NCI-H524 (cell line): ENCODE results near the gene KLHL2.
"Not testable (repeated sequence)": the region's sequence is repeated elsewhere in the genome, so short reads cannot be mapped to it uniquely, and the experiment has no call there.

Experiments
- DNase-seq, 2 experiments: peaks; one replicate each; lab custom pipeline; 2025; lab: John Stamatoyannopoulos, UW

Gene KLHL2

DNA sequence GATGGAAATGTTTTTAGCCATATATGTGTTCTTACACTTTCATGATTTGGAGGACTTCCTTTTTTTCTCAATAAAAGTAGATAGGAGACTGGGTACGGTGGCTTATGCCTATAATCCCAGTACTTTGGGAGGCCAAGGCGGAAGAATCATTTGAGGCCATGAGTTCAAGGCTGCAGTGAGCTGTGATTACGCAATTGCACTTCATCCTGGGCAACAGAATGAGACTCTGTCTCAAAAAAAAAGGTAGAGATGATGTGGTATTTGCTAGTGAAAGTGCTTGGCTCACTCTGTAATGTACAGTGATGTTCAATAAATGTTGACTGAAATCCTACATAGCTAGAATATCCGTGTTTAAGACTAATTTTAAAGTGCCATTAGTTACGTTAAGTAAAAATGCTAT is 27.4 kb downstream of the KLHL2 start:
- no peak for DNase-seq

DNA sequence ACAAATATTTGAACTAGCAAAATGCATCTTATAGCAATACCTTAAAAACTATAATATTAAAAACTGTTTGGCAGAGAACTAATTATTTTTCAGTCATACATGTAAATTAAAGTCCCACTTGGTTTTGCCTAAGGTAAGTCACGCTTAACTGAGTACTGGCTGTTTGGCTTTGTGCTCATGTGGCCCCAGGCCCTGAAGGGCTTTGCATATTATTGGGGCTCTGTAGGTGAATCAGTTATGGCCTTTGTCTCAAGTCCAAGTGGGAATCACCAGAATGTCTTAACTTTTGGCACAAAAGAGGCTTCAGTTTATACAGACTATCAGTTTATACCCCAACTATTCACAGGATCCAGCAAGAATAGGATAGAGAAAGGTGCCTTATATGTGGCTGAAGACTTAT is 29.5 kb downstream of the KLHL2 start:
- not testable (repeated sequence) for DNase-seq

DNA sequence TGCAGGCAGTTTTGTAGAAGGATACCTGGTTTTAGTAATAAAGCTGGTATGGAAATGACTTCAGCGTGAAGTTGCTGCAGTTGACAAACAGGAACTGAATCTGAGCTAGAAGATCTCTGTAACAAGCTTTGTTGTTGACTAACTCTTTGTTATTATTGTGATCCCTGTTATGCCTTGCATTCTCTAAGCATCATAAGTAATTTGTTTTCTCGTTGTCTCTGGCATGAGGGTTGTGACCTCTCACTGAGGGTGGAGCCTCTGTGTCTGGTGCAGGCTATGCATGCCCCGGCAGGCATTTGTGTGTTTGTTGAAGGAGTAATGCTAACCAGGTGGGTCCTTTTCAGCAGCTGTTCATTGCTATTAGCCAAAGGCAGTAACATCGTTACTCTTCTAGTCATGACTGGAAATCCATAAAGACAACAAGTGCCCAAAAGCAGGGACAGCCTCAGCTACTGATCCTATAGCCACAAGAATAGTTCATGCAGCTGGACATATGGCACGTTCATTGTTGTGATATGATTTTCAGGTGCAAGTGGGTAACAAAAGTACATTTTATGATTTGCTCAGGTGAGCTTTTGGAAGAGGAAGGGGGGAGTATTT is 30.8 kb downstream of the KLHL2 start:
- peak in 1 of 2 experiments; percentile 16 for DNase-seq

DNA sequence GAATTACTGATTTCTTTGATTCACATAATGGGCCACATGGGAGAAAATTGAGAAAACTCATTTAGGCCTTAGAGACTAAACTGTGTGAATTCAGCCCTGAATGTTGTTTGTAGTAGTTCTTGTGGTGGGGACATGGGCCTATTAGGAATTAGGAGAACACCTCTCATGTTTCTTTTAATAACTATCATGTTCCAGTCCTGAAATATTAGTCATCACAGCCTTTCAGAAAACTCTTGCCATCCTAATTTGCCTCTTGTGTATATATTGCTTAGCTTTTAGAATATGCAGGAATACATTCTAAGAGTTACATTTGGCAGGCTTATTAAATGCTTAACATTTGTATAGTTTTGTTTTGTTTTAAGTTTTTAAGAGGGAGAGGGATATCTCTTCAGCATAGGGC is 33.4 kb downstream of the KLHL2 start:
- not testable (repeated sequence) for DNase-seq

DNA sequence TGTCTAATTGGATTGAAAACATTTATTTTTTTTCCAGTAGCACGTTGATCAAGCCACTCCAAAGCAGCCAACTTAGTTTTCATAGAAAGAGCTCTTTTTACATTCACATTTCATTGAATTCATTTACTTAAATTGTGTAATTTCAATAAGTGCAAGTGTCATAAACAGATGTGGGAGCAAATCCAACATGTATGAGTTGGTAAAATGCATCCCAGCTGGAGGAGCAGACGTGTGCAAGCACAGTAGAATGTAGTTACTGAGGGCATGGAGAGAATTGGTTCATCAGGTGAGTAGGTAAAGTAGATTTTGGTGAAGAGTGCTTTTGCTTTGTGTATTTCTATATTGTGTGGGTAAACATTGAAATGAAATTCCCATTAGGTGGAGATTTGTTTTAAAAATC is 36.8 kb downstream of the KLHL2 start:
- DNase-seq: not testable (repeated sequence)

DNA sequence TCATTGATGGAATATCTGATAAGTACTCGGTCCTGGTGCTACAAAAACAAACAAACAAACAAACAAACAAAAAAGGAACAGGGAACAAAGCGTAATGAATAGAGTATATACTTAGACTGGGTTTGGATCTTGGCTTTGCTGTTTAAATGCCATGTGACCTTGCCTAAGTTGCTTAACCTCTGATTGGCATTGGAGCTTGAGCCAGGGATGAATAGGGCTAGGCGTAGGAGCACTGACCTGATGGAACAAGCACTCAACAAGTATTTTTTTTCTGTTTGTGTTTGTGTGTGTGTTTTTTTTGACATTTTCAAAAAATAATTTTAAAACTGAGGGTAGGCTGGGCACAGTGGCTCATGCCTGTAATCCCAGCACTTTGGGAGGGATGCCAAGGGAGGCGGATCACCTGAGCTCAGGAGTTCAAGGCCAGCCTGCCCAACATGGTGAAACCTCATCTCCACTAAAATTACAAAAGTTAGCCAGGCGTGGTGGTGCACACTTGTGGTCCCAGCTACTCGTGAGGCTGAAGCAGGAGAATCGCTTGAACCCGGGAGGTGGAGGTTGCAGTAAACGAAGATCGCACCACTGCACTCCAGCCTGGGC is 37.3 kb downstream of the KLHL2 start:
- not testable (repeated sequence) for DNase-seq

DNA sequence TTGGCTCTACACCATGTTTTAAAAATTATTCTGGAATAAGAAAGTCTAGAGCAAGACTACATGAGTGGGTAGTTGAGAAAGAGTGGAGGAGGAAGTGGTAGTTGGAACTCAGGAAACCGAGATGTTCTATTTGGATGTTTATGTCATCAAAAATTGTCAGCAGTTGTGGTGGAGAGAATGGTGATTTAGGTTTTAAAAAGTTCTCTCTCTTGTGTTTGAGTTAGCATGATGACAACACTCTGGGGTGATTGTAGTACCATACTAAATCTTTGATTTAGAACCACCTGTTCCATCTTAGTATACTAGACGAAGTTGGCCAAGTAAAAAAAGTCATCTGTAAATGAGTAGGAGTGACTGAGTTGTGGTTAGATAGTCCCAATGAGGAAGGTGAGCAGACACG is 40.7 kb downstream of the KLHL2 start:
- DNase-seq: no peak

DNA sequence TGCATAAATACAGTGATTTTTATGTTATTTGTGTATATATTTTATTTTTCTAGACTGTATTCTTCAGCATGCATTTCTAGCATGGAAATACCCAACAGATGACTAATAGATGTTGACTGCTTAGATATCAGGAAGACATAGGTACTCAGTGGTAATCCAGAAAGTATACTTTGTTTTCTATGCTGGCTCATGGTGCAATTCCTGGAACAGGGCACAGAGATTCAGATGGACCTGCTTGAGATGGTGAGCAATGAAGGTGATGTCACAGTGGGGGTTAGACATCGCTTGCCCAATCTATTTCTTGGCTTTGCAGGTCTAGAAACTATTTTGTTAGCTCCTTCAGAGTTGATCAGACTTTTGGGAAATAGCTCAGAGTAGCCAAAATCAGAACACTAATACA is 41.5 kb downstream of the KLHL2 start:
- not testable (repeated sequence) for DNase-seq

DNA sequence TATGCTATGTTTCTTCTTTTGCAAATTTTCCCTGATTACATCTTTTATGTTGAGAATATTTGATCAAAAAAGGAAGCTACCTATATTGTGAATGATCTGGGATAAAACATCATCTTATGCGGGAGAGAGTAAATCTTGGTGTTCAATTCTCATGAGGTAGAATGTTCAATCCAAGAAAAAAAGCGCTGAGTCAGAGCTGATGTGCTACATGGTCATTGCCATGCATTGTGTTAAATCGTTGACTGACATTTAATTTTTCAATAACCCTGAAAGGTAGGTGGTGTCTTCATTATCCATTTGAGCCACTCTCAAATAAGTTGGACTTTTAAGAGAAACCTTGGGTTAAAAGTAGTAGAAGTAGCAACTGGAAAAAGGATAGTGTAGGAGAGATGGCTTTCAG is 47.4 kb downstream of the KLHL2 start:
- not testable (repeated sequence) for DNase-seq

DNA sequence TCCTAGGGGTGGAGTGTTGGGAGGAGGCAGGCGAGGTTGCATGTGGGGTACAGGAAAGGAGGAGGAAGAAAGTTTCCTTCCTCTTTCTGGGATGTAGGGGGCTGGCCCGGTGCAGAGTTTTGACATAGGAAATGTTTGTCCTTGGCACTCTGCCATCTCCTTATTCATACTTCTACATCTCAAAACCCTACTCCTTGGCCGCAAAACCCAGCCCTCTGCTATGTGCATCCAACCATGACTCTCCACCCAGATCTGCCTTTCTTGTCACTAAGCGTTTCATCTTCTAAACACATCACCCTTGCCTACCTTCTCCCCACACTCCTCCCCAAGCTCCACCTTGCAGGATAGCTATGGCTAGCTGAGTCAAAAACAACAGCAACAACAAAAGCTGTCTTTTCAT is 48.1 kb downstream of the KLHL2 start:
- peak in 1 of 2 experiments; percentile 10 for DNase-seq

DNA sequence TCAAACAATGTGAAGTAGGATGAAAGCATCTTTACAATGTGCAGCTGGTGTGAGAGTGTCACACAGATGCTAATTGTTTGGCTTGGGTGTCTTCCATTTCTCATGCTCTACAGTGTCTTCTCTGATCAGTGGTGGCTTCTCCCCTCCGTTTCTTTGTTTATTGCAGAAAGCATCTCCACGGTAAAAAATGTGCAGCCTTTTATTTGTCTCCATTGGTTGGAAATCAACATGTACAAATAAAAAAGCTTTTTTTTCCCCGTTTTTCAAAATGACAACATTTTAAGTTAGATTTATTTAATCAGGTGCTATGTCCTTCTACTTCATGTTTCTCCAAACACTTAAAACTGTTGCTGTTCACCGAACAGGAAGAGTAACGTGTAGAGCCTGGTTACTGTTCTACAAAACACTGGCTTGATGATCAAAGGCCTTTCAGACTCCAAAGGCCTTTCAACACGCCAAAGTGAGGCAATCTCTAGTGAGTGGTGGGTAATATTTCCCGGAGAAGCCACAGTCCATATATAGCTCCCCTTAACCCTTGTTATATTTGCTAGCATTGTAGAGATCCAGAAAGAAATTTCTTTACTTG is 48.8 kb downstream of the KLHL2 start:
- peak in 1 of 2 experiments; percentile 1 for DNase-seq

DNA sequence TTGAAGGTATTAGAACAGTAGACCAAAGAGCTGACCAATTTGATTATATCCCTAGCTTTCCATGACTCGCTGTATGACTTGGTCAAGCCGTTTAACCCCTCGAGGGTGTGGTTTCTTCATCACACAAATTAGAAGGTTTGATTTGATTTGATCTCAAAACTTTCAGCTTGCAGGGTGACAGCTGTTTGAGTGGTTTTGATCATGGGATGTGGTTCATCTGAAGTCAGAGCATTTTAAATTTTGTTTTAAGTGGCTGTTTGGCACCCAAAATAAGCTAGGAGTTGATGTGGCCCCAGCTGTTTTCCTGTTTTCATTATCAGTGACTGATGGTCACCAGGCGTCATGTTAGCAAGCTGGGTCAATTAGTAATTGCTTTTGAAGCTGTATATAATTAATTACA is 52.4 kb downstream of the KLHL2 start:
- DNase-seq: not testable (repeated sequence)

DNA sequence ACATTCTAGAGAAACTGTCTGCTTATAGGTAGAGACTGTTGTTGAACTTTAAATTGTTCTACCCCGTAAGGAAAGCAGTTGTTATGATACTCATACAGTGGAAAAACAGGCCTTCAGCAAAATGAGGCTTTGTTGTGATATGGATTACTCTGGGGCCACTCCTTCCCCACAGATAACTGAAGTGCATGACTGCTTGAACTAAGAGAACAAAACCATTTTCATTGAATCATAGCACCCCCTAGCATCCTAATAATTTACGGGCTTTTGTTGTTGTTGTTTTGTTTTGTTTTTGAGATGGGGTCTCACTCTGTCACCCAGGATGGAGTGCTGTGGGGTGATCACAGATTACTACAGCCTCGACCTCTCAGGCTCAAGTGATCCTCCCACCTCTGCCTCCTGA is 54.9 kb downstream of the KLHL2 start:
- not testable (repeated sequence) for DNase-seq

DNA sequence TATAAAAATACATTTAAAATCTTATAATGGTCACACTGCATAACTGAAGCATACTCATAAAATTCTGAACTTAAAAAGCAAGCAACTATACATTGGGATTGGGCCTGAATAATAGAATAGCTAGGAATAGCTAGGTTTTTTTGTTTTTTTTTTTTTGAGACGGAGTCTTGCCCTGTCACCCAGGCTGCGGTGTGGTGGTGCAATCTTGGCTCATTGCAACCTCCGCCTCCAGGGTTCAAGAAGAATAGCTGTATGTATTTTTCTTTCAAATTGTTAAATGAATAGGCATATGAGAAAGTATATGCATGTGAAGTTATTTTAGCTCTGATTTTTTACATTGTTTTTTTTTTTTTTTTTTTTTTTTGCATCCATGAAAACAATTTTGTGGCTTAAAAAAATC is 56.1 kb downstream of the KLHL2 start:
- not testable (repeated sequence) for DNase-seq

DNA sequence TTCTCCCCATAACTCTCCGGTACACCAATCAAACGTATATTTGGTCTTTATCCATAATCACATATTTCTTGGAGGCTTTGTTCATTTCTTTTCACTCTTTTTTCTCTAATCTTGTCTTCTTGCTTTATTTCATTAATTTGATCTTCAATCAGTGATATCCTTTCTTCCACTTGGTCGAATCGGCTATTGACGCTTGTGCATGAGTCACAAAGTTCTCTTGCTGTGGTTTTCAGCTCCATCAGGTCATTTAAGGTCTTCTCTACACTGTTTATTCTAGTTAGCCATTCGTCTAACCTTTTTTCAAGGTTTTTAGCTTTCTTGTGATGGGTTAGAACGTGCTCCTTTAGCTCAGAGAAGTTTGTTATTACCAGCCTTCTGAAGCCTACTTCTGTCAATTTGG is 62.6 kb downstream of the KLHL2 start:
- DNase-seq: not testable (repeated sequence)

DNA sequence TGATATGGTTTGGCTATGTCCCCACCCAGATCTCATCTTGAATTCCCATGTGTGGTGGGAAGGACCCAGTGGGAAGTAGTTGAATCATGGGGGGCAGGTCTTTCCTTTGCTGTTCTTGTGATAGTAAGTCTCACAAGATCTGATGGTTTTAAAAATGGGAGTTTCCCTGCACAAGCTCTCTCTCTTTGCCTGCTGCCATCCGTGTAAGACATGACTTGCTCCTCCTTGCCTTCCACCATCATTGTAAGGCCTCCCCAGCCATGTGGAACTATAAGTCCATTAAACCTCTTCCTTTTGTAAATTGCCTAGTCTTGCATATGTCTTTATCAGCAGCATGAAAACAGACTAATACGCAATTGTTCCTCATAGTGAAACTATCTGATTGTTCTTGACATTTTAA is 66.1 kb downstream of the KLHL2 start:
- not testable (repeated sequence) for DNase-seq

DNA sequence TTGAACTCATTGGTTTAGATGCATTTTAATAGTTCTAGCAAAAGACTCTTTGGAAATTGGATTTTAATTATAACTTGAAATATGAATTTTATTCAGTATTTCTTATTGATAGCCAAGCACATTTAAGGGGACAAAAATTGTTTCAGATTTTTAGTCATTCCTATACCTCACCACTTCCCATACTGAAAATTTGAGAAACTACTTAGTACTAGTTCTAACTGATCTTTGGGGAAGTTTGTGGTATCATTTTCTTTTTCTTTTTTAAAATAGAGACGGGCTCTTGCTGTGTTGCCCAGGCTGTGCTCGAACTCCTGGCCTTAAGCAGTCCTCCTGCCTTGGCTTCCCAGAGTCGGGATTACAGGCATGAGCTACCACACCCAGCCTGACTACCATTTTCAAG is 68.0 kb downstream of the KLHL2 start:
- not testable (repeated sequence) for DNase-seq

DNA sequence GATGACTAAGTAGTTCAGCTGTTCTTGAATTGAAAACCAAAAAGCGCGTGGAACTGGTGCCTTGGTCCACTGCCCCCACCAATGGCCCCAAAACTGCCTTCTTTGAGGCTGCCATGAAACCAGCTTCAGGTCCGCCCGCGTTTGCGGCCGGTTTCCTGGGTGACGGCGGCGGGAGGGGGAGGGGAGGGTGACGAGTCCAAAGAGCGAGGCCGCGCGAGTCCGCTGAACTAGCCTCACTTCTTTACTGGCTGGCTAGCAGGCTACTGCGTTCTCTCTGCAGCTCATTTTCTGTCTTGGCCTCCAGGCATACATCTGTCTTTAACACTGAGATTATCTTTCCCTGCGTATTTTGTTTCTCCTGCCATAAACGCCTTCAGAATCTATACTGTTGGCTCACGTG is 72.2 kb downstream of the KLHL2 start:
- not testable (repeated sequence) for DNase-seq

DNA sequence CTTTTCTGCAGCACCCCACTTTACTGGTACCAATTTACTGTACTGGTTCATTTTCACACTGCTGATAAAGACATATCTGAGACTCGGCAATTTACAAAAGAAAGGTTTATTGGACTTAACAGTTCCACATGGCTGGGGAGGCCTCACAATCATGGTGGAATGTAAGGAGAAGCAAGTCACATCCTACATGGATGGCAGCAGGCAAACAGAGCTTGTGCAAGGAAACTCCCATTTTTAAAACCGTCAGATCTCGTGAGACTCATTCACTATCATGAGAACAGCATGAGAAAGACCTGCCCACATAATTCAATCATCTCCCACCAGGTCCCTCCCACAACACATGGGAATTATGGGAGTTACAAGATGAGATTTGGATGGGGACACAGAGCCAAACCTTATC is 77.3 kb downstream of the KLHL2 start:
- not testable (repeated sequence) for DNase-seq

DNA sequence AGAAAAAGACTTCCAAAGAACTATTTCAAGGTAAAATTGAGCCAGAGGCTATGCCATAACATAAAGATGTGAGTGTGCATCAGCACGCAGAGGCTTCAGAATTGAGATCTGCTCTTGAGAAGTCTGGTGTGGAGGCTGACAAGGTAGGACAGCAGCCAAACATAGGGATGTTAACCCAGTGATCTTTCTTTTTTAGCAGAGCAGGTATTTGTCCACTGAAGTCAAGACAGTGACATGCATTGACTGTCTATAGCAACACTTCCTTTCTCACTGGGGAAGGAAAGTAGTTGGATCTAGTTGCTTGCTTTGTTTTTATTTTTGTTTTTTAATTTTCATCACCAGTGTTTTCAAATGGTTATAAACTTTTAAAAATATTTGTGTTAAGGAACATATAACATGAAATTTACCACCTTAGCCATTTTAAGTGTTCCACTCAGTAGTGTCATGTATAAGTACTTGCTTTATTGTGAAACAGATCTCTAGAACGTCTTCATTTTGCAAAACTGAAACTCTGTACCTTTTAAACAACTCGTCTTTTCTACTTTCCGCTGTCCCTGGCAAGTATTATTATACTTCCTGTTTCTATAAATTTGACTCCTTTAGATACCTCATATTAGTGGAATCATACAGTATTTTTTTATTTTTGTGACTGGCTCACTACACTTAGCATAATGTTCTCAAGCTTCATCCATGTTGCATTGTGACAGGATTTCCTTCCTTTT is 79.4 kb downstream of the KLHL2 start:
- not testable (repeated sequence) for DNase-seq

DNA sequence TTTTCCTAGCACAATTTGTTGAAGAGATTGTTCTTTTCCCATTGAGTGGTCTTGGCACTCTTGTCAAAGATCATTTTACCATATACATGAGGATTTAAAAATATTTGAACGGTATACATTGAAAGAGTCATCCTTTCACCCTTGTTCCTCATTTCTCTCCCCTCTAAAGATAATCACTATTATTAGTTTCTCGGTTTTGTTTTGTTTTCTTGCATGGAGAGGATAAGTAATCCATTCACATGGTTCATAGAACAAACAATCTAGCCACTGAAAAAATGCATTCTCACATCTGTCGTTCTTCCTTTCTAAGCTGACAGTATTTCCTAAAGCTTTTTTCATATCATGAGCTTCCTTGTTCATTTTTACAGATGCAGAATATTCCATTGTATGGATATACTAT is 80.9 kb downstream of the KLHL2 start:
- DNase-seq: no peak

DNA sequence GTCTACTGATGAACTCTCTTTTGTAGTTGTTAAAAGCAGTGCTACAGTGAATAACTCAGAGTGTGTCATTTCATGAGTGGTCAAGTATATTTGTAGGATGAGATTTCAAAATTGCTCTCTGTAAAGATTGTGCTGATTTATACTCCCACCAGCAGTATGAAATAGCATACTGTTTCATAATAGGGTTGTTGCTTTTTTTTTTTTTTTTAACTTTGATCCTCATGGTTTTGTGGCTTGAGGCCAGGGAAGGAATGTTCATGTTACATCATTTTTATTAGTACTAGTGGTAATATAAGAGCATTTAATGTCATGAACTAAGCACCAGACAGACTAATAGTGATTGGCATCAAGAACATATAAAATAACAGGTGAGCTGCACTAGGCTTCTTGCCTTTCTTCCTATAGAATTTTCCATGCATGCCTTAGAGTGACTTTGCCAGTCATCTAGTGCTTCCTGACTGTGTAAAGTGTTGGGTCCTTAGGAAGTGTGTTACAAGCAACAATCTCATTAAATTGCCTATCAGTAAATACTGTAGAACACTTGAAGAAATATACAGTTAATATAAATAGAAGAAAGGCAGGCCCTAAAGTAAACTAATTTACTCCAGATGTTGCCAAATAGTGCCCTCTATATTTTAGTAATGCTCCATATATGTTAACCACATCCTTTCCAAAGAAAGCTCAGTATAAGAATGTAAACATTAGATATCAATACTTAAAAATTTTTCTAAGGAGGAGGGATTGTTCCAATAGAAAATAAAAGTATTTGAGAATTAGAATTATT is 81.5 kb downstream of the KLHL2 start:
- no peak for DNase-seq
